IPS-20b (cell line): ENCODE data around the gene CNKSR2.

ENCODE experiments used
- H3K27ac ChIP-seq: one replicate; pipeline ENCODE4 v1.5.1; 2013; ENCODE audit warnings: low read length
- H3K27me3 ChIP-seq: 2 replicates; pipeline ENCODE4 v1.6.1; 2013; ENCODE audit warnings: mild to moderate bottlenecking, low read length, inconsistent platforms; ENCODE audit not compliant: insufficient read depth
- H3K36me3 ChIP-seq: 2 replicates; pipeline ENCODE4 v1.6.1; 2013; ENCODE audit warnings: low read depth, mild to moderate bottlenecking, inconsistent platforms, low read length, moderate library complexity; ENCODE audit not compliant: insufficient read depth
- H3K4me1 ChIP-seq: 2 replicates; pipeline ENCODE4 v1.6.1; 2013; ENCODE audit warnings: mild to moderate bottlenecking, control low read depth, inconsistent platforms, low read length, moderate library complexity; ENCODE audit not compliant: insufficient read depth
- H3K4me3 ChIP-seq: 2 replicates; pipeline ENCODE4 v1.5.1; 2013; ENCODE audit warnings: mild to moderate bottlenecking, low read length, inconsistent platforms
- H3K9ac ChIP-seq: 2 replicates; pipeline ENCODE4 v1.6.1; 2013; ENCODE audit warnings: low read depth, mild to moderate bottlenecking, inconsistent platforms, low read length, moderate library complexity
- H3K9me3 ChIP-seq: 2 replicates; pipeline ENCODE4 v1.6.1; 2013; ENCODE audit warnings: mild to moderate bottlenecking, low read depth, low read length, inconsistent platforms; ENCODE audit not compliant: insufficient read depth

CNKSR2 gene

GRCh38 chrX:21678048-21678612 is 303.9 kb downstream of the CNKSR2 start:
- Histone ChIP-seq H3K27me3 (no peaks in the 10 kb centered on the region), H3K27ac (no peak overlapping the region), H3K36me3 (no peaks in the 10 kb centered on the region), H3K9ac (no peak overlapping the region), H3K4me1 (no peaks in the 10 kb centered on the region; the same call in 1 of the 2 replicates), H3K4me3 (no peak overlapping the region), H3K9me3 (no peaks in the 10 kb centered on the region)

- no peaks in the 10 kb centered on the region for H3K9me3 ChIP-seq
- no peak overlapping the region for H3K4me3 ChIP-seq
- no peak overlapping the region for H3K9ac ChIP-seq
- no peaks in the 10 kb centered on the region for H3K36me3 ChIP-seq
- H3K27me3 ChIP-seq, result no peaks in the 10 kb centered on the region
- no peaks in the 10 kb centered on the region for H3K4me1 ChIP-seq
- no peak overlapping the region for H3K27ac ChIP-seq
These were observed 309.7 kb downstream of the CNKSR2 start for GRCh38 chrX:21683941-21684340.

GRCh38 chrX:21691512-21692018 is 317.3 kb downstream of the CNKSR2 start:
- Histone ChIP-seq H3K9ac (no peak overlapping the region), H3K4me1 (no peaks in the 10 kb centered on the region)

GRCh38 chrX:21698272-21698671 is 324.1 kb downstream of the CNKSR2 start:
- no peaks in the 10 kb centered on the region for H3K27me3 ChIP-seq
- H3K9me3 ChIP-seq, result no peaks in the 10 kb centered on the region
- H3K9ac ChIP-seq, result no peak overlapping the region
- no peak overlapping the region for H3K27ac ChIP-seq
- H3K4me1 ChIP-seq, result no peaks in the 10 kb centered on the region
- no peak overlapping the region for H3K4me3 ChIP-seq
- H3K36me3 ChIP-seq, result no peaks in the 10 kb centered on the region

More at GRCh38 chrX:21691512-21692018, 317.3 kb downstream of the CNKSR2 start:
- H3K9me3 ChIP-seq, result no peaks in the 10 kb centered on the region
- no peak overlapping the region for H3K27ac ChIP-seq
- no peaks in the 10 kb centered on the region for H3K27me3 ChIP-seq
- no peaks in the 10 kb centered on the region for H3K36me3 ChIP-seq
- H3K4me3 ChIP-seq, result no peak overlapping the region

GRCh38 chrX:21699136-21699535 is 324.9 kb downstream of the CNKSR2 start:
- H3K36me3 ChIP-seq, result no peaks in the 10 kb centered on the region
- no peak overlapping the region for H3K9ac ChIP-seq
- no peak overlapping the region for H3K4me3 ChIP-seq
- no peaks in the 10 kb centered on the region for H3K4me1 ChIP-seq
- H3K9me3 ChIP-seq, result no peaks in the 10 kb centered on the region
- H3K27ac ChIP-seq, result no peak overlapping the region
- no peaks in the 10 kb centered on the region for H3K27me3 ChIP-seq

- Histone ChIP-seq H3K9me3 (no peaks in the 10 kb centered on the region), H3K4me3 (no peak overlapping the region), H3K27me3 (no peaks in the 10 kb centered on the region), H3K36me3 (no peaks in the 10 kb centered on the region), H3K9ac (no peak overlapping the region), H3K27ac (no peak overlapping the region), H3K4me1 (no peaks in the 10 kb centered on the region)
These were observed 326.1 kb downstream of the CNKSR2 start for GRCh38 chrX:21700275-21700674.

GRCh38 chrX:21700967-21701366 is 326.7 kb downstream of the CNKSR2 start:
- Histone ChIP-seq H3K4me1 (no peaks in the 10 kb centered on the region), H3K36me3 (no peaks in the 10 kb centered on the region), H3K27ac (no peak overlapping the region), H3K4me3 (no peak overlapping the region), H3K9me3 (no peaks in the 10 kb centered on the region), H3K27me3 (no peaks in the 10 kb centered on the region), H3K9ac (no peak overlapping the region)

- Histone ChIP-seq H3K9ac (no peak overlapping the region), H3K9me3 (no peaks in the 10 kb centered on the region), H3K36me3 (no peaks in the 10 kb centered on the region), H3K27me3 (no peaks in the 10 kb centered on the region), H3K4me1 (no peaks in the 10 kb centered on the region), H3K27ac (no peak overlapping the region), H3K4me3 (no peak overlapping the region)
These were observed 328.5 kb downstream of the CNKSR2 start for GRCh38 chrX:21702725-21703124.
